GM12878 (cell line): ENCODE data around the gene GLRX5.

Experiments
- BACH1 ChIP-seq: fragments of 450-650 bp; IDR thresholded peaks from 2 replicates; pipeline ENCODE4 v1.6.1; 2017; ENCODE audit warnings: mild to moderate bottlenecking, borderline replicate concordance
- EP300 ChIP-seq, 2 experiments: fragments of 150-350 bp in 1 of 2; IDR thresholded peaks; 2 replicates each; pipeline ENCODE4 v1.6.1; 2011 to 2012; ENCODE audit warnings: low read depth in 2 of 2, low read length in 2 of 2, borderline replicate concordance in 1 of 2, improper control_type of control experiment in 1 of 2, inconsistent platforms in 1 of 2; ENCODE audit not compliant: control insufficient read depth in 1 of 2
- EZH2 ChIP-seq: IDR thresholded peaks from 2 replicates; pipeline ENCODE4 v1.6.1; 2012; ENCODE audit warnings: low read depth, mild to moderate bottlenecking, control low read depth, inconsistent platforms, low read length, borderline replicate concordance; ENCODE audit not compliant: control insufficient read depth
- KLF5 ChIP-seq: fragments of 450-650 bp; IDR thresholded peaks from 2 replicates; pipeline ENCODE4 v1.6.1; 2014; ENCODE audit warnings: mild to moderate bottlenecking; ENCODE audit not compliant: partially characterized antibody
- POLR2A ChIP-seq: IDR thresholded peaks from 2 replicates; pipeline ENCODE4 v1.6.1; 2011; ENCODE audit warnings: low read depth, mild to moderate bottlenecking, low read length
- SIN3A ChIP-seq: IDR thresholded peaks from 2 replicates; pipeline ENCODE4 v1.6.1; 2012; ENCODE audit warnings: low read depth, low read length, improper control_type of control experiment
- SMC3 ChIP-seq: IDR thresholded peaks from 2 replicates; pipeline ENCODE4 v1.6.1; 2011; ENCODE audit warnings: low read length, improper control_type of control experiment, borderline replicate concordance
- SPI1 ChIP-seq: IDR thresholded peaks from 2 replicates; pipeline ENCODE4 v1.6.1; 2011; ENCODE audit warnings: low read depth, mild to moderate bottlenecking, low read length, moderate library complexity, borderline replicate concordance; ENCODE audit not compliant: insufficient read depth
- ZNF274 ChIP-seq: IDR thresholded peaks from one replicate; pipeline ENCODE4 v1.8.0; 2011; ENCODE audit not compliant: insufficient read length, insufficient read depth
- TF ChIP-seq, protein P1 (sequence below): IDR thresholded peaks from 2 replicates; pipeline ENCODE4 v1.6.1; 2011; ENCODE audit warnings: mild to moderate bottlenecking, low read depth, low read length, moderate library complexity; ENCODE audit not compliant: insufficient replicate concordance
- TF ChIP-seq, protein P2 (sequence below), 3 experiments: IDR thresholded peaks in 2 of 3; conservative IDR thresholded peaks in 1 of 3; 2 replicates each; pipeline ENCODE4 v1.5.1; 2011; ENCODE audit warnings: low read depth in 3 of 3, low read length in 3 of 3, mild to moderate bottlenecking in 3 of 3, control low read depth in 2 of 3, moderate library complexity in 2 of 3, inconsistent platforms in 1 of 3, mixed read lengths in 1 of 3; ENCODE audit not compliant: control insufficient read depth in 2 of 3, insufficient read depth in 1 of 3; ENCODE audit errors: extremely low read depth in 1 of 3
- TF ChIP-seq, protein P3 (sequence below): IDR thresholded peaks from 2 replicates; pipeline ENCODE4 v1.6.1; 2012; ENCODE audit warnings: improper control_type of control experiment, low read depth, low read length; ENCODE audit not compliant: insufficient replicate concordance

DNA sequence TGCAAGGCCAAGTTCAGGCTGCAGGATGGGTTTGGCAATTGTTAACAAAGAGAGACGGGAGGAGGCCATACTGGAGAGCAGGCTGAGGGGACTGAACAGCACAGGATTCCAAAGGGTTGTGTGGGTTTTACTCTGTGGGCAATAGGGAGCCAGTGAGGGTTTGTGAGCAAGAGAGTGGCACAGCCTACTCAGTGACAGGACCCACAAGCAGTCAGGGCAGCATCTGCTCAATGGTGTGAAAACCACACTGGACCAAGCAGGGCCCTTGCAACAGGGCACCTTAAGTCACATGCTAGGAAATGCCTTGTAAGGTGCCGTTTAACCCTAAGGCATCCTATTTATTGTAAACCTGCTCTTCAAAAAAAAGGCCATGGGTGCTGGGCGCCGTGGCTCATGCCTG, 40.4 kb upstream of the GLRX5 start:
- TF ChIP-seq POLR2A, result no peak
- no peak for TF ChIP-seq EP300 (IDR thresholded peaks at IDR 0.05; ENCODE audit: borderline replicate concordance in 1 of 2, control insufficient read depth in 1 of 2, low read depth in 2 of 2, low read length in 2 of 2)
- no peak for TF ChIP-seq SIN3A
- TF ChIP-seq, protein P1, sequence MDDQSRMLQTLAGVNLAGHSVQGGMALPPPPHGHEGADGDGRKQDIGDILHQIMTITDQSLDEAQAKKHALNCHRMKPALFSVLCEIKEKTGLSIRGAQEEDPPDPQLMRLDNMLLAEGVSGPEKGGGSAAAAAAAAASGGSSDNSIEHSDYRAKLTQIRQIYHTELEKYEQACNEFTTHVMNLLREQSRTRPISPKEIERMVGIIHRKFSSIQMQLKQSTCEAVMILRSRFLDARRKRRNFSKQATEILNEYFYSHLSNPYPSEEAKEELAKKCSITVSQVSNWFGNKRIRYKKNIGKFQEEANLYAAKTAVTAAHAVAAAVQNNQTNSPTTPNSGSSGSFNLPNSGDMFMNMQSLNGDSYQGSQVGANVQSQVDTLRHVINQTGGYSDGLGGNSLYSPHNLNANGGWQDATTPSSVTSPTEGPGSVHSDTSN, result no peak
- TF ChIP-seq EZH2, result no peak
- TF ChIP-seq, protein P2, sequence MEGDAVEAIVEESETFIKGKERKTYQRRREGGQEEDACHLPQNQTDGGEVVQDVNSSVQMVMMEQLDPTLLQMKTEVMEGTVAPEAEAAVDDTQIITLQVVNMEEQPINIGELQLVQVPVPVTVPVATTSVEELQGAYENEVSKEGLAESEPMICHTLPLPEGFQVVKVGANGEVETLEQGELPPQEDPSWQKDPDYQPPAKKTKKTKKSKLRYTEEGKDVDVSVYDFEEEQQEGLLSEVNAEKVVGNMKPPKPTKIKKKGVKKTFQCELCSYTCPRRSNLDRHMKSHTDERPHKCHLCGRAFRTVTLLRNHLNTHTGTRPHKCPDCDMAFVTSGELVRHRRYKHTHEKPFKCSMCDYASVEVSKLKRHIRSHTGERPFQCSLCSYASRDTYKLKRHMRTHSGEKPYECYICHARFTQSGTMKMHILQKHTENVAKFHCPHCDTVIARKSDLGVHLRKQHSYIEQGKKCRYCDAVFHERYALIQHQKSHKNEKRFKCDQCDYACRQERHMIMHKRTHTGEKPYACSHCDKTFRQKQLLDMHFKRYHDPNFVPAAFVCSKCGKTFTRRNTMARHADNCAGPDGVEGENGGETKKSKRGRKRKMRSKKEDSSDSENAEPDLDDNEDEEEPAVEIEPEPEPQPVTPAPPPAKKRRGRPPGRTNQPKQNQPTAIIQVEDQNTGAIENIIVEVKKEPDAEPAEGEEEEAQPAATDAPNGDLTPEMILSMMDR (IDR thresholded peaks at IDR 0.05 in 2 of 3, conservative IDR thresholded peaks at IDR 0.05 in 1 of 3; ENCODE audit: control insufficient read depth in 2 of 3, extremely low read depth in 1 of 3, insufficient read depth in 1 of 3, low read depth in 3 of 3, low read length in 3 of 3), result no peak
- no peak for TF ChIP-seq ZNF274
- TF ChIP-seq SMC3, result no peak
- no peak for TF ChIP-seq KLF5
- TF ChIP-seq, protein P3, sequence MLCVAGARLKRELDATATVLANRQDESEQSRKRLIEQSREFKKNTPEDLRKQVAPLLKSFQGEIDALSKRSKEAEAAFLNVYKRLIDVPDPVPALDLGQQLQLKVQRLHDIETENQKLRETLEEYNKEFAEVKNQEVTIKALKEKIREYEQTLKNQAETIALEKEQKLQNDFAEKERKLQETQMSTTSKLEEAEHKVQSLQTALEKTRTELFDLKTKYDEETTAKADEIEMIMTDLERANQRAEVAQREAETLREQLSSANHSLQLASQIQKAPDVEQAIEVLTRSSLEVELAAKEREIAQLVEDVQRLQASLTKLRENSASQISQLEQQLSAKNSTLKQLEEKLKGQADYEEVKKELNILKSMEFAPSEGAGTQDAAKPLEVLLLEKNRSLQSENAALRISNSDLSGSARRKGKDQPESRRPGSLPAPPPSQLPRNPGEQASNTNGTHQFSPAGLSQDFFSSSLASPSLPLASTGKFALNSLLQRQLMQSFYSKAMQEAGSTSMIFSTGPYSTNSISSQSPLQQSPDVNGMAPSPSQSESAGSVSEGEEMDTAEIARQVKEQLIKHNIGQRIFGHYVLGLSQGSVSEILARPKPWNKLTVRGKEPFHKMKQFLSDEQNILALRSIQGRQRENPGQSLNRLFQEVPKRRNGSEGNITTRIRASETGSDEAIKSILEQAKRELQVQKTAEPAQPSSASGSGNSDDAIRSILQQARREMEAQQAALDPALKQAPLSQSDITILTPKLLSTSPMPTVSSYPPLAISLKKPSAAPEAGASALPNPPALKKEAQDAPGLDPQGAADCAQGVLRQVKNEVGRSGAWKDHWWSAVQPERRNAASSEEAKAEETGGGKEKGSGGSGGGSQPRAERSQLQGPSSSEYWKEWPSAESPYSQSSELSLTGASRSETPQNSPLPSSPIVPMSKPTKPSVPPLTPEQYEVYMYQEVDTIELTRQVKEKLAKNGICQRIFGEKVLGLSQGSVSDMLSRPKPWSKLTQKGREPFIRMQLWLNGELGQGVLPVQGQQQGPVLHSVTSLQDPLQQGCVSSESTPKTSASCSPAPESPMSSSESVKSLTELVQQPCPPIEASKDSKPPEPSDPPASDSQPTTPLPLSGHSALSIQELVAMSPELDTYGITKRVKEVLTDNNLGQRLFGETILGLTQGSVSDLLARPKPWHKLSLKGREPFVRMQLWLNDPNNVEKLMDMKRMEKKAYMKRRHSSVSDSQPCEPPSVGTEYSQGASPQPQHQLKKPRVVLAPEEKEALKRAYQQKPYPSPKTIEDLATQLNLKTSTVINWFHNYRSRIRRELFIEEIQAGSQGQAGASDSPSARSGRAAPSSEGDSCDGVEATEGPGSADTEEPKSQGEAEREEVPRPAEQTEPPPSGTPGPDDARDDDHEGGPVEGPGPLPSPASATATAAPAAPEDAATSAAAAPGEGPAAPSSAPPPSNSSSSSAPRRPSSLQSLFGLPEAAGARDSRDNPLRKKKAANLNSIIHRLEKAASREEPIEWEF, result no peak
- no peak for TF ChIP-seq SPI1
- TF ChIP-seq BACH1, result no peak
